ENCODE results near the gene CDH23.

DNA sequence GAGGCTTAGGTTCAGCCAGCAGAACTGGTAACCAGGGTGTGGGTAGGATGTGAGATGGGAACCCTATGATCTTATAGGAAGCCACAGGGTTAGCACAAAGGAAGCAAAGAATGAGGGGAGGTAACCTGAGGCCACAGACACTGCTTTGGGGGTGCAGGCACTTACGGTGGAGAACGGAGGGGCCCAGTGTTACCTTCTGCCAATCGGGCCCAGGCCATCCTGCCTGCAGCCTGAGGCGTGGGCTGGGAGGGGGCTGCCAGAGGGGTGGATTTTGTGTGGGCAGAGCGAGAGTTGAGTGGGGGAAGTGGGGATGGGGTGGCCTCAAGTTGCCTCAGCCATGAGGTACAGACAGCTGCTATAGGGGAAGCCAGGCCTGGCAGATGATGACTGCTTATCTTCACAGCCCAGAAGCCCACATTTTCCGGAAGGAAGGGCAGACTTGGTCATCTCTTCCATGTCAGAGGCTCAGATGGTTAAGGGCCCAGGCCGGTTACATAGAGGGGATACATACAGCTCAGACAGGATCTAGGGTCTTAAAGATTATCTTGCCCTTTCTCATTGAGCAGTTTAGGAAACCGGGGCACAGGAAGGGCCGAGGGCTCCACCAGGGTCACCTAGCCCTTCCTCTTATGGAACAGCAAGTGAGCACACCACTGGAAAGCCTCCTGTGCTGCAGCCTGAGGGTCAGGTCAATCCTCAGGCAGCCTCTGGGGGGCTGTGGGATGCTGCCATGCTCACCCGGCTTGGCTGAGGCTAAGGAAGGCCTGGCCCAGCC is 401.0 kb downstream of the CDH23 start:
- TF ChIP-seq POLR2AphosphoS5 (IDR thresholded peaks at IDR 0.05; ENCODE audit: low read depth, low read length) (no peak), TAF1 (IDR thresholded peaks at IDR 0.05; ENCODE audit: borderline replicate concordance, insufficient read depth, low read length) (no peak), FOXP2 (optimal IDR thresholded peaks at IDR 0.05; ENCODE audit: borderline replicate concordance, extremely low read depth, extremely low read length, insufficient read depth) (no peak)
- TF ChIP-seq, protein P1, sequence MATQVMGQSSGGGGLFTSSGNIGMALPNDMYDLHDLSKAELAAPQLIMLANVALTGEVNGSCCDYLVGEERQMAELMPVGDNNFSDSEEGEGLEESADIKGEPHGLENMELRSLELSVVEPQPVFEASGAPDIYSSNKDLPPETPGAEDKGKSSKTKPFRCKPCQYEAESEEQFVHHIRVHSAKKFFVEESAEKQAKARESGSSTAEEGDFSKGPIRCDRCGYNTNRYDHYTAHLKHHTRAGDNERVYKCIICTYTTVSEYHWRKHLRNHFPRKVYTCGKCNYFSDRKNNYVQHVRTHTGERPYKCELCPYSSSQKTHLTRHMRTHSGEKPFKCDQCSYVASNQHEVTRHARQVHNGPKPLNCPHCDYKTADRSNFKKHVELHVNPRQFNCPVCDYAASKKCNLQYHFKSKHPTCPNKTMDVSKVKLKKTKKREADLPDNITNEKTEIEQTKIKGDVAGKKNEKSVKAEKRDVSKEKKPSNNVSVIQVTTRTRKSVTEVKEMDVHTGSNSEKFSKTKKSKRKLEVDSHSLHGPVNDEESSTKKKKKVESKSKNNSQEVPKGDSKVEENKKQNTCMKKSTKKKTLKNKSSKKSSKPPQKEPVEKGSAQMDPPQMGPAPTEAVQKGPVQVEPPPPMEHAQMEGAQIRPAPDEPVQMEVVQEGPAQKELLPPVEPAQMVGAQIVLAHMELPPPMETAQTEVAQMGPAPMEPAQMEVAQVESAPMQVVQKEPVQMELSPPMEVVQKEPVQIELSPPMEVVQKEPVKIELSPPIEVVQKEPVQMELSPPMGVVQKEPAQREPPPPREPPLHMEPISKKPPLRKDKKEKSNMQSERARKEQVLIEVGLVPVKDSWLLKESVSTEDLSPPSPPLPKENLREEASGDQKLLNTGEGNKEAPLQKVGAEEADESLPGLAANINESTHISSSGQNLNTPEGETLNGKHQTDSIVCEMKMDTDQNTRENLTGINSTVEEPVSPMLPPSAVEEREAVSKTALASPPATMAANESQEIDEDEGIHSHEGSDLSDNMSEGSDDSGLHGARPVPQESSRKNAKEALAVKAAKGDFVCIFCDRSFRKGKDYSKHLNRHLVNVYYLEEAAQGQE (IDR thresholded peaks at IDR 0.05; ENCODE audit: insufficient read depth in 1 of 2, low read depth in 2 of 2, low read length in 2 of 2): no peak
